Superior temporal gyrus (tissue), 1 donor: ENCODE data around the gene THPO.

ENCODE experiments used
- DNase-seq: peaks from one replicate; pipeline ENCODE4 v3.0.0-alpha.2; 2016; ENCODE audit errors: extremely low spot score

Gene THPO

DNA sequence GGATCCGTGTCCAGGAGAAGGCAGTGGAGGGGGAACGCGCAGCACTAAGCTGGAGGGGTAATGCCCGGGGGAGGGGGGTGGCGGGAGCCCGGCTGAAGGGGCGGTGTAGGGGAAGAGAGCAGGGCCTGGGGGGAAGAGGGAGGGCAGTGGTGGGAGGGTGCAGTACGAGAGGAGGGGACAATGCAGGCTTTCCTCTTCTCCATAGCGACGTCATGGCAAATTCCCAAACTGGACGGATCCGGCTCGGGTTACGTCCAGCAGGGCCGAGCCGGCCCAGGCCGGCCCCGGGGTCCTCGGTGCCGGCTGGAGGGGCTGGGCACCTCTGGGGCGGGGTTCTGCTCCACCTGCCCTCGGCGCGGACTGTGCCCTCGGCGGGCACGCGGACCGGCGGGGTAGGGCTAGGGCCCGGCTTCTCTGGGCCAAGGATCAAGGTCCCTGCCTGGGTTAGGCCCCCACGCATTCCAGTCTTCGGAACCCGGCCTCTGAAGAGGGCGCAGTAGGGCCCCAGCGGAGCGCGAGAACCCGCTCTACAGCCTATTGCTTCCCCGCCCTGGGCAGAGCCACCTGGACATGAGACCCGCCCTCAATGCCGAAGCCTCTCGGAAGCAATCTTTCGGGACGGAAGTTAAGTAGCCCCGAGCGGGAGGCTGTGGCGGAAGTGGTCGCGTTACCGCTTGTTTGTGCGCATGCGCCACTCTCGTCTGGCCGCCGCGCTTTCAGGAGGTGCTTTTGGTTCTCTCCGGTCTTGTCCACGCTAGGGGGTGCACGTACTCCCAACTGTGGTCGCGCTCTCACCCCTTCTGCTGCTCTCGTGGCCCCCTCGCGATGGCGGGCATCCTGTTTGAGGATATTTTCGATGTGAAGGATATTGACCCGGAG, 15.1 kb downstream of the THPO start:
- DNase-seq, result peak; percentile 97

GRCh38 chr3:184361932-184362667, 15.9 kb downstream of the THPO start:
- DNase-seq, result peak; percentile 67

DNA sequence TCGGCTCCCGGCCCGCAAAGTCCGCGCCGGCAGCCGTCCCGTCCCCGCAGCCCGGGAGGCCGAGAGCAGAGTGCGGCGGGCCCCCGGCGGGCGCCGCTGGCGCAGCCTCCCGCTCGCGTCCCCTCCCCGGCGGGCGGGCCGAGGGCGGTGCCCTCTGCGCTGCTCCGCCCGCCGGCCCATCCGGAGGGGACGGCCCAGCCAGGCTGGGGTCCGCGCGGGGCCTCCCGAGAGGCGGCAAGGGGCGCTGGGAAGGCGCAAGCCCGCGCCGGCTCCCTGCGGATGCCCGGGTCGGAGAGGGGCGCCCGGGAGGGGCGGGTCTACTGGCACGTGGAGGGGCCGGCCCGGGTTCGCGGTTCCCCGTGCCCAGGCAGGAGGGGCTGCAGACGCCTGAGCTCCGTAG, 16.5 kb downstream of the THPO start, which contains the start of the genes CLCN2 and POLR2H:
Gene CLCN2 (minus strand): TSS at position 74 of the 400 bp plus-strand sequence. CDS start 126 bp downstream, outside the sequence.
Gene POLR2H (plus strand): TSS at position 179 of the 400 bp plus-strand sequence. CDS start 1,783 bp downstream, outside the sequence.
- peak; percentile 66 for DNase-seq

DNA sequence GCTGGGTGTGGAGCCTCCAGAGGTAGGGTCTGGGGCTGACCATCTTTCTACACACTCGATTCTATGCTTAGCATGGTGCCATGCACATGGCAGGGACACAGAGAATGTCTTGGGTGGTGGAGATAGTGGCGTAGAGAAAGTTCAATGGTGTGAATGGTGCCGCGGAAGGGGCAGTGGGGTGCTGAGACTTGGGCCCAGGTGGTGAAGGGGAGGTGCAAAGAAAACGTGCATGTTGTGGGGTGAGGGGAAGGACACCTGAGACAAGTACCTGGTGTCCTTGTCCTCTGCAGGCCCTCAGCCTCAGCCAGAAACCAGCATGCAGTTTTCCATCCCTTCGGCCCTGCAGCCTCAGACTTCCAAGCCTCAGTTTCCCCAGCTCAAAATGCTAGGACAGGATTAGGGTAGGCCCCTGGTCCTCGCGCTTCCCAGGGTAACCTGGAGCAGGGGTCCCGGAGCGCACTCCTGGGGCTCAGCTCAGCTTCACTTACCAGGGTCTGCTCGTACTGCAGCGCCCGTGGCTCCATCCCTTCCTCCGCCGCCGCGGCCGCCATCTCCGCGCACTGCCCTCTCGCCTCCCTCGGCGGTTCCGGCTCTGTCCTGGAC, 17.0 kb downstream of the THPO start:
- DNase-seq, result peak; percentile 16

DNA sequence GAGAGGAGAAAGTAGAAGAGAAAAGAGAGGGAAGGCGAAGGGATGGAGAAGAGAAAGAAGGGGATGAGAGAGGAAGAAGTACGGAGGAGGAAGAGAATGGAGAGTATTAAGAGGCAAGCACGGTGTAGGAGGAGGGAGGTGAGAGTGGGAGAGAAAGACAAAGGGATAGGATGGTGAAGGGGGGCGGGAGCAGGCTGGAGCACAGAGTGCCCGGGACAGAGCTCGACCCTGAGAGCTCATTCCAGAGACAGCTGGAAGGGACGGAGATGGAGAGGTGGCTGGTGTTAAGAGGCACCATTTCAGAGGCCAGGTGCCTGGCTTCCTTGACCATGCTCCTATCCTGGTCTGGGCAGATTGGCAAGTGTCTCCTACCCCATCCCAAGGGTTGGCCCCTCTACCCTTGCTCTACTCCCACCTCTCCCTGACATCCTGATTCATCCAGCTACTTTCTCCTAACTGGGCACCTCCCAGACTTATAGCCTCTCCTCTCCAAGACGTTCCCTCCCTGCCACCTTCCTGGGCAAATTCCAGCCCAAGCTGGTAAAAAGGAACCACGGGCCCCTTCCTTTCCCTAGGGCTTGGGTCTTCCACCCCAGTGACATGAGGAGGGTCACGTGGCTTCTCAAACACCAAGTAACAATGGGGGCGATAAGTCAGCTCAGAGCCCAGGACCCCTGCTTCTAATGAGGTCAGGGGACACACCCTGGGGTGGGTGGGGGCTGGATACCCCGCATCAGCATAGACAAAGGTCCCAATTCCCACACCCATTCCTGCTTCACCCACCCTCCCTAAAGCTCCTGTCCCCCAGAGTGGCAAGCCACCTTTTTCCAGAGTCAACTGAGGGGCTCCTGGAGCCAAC, 17.7 kb downstream of the THPO start:
- no peak for DNase-seq

- DNase-seq, result no peak
These were observed 18.4 kb downstream of the THPO start for GRCh38 chr3:184359610-184360009.

DNA sequence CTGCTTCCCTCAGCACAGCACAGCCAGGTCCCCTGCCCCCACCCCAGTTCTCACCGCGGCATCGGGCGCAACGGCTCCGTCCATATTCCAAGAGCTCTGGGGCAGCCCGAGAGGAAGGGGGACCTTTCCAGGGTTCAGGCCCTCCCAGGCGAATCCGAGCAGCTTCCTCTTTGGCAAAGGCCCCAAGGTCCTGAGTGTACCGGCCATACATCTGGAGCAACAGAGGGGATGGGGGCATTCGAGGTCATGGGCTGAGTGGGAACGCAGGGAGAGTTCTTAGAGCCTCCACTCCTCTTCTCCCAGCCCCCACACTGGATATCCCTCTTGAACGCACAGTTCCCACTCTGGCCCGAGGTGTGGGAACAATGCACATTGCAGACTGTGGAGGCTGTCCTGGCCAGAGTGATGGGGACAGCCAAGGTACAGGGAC, 19.1 kb downstream of the THPO start:
- no peak for DNase-seq

GRCh38 chr3:184358124-184358767, 19.8 kb downstream of the THPO start:
- no peak for DNase-seq

DNA sequence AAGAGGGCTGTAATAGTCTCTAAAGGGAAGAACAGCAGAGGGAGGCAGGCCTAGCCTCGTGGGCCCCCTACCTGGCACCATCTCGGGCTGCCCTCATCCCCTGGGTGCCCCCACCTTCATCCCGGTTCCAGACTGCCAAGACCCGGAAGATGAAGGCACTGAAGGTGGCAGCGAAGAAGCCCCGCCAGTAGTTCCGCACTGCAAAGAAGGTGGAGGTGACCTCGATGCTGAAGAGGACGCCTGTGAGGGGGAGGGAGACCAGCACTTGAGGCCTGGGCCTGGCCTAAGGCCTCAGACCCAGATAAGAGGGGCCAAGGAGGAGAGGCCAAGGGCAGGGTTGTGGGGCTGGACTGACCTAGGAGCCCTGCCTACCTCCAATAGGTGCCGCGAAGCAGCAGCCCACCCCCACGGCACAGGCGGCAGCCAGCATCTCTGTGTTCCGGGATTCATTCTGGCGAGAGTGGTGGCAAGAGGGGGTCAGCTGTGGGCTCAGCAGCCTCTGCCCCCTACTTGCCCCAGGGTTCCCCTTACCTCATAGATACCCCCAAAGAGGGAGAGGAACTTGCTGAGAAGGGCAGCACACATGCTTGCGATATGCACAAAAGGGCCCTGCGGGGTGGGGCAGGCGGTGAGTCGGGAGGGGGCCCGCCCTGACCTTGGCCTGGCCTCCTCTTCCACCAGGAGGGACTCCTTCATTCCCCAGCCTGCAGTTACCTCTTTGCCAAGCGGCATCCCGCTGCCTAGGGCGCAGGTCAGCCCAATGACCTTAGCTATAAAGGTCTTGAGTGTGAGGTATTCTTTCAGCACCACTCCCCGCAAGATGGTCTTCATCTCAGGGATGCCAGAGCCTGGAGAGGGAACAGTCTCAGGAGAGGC, 20.5 kb downstream of the THPO start:
- DNase-seq, result no peak

- no peak for DNase-seq
These were observed 22.6 kb downstream of the THPO start for GRCh38 chr3:184355261-184356040.

- DNase-seq, result no peak
These were observed 23.3 kb downstream of the THPO start for GRCh38 chr3:184354754-184355153.

DNA sequence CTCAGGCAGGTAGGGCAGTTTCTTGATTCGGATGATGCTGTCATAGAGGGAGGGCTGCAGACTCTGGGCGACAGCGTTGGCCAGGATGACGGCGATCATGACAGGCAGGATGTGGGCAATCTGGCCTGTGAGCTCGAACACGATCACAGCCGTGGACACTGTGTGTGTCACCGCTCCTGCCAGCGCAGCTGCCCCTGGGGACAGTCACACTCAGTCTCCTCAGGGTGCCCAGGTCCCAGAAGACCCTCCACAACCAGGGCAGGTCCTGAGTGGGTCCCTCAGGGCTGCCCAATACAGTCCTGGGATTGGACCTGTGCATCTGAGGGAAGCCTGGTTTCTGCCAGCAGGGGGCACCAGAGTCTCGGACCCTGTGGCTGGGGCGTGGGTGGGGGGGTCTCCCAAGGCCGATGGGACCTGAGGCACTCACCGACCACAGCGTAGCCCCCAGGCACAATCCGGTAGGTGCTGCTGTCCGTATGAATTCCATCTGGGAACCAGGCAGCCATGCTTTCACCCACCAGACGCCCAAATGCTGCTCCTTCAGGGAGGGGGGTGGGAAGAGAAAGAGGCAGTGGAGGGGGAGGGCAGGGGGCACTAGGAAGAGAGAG, 23.8 kb downstream of the THPO start:
- no peak for DNase-seq

- DNase-seq, result no peak
These were observed 24.5 kb downstream of the THPO start for GRCh38 chr3:184353546-184353941.

- no peak for DNase-seq
These were observed 25.0 kb downstream of the THPO start for GRCh38 chr3:184352897-184353545.

GRCh38 chr3:184352149-184352785, 25.7 kb downstream of the THPO start:
- DNase-seq, result no peak

DNA sequence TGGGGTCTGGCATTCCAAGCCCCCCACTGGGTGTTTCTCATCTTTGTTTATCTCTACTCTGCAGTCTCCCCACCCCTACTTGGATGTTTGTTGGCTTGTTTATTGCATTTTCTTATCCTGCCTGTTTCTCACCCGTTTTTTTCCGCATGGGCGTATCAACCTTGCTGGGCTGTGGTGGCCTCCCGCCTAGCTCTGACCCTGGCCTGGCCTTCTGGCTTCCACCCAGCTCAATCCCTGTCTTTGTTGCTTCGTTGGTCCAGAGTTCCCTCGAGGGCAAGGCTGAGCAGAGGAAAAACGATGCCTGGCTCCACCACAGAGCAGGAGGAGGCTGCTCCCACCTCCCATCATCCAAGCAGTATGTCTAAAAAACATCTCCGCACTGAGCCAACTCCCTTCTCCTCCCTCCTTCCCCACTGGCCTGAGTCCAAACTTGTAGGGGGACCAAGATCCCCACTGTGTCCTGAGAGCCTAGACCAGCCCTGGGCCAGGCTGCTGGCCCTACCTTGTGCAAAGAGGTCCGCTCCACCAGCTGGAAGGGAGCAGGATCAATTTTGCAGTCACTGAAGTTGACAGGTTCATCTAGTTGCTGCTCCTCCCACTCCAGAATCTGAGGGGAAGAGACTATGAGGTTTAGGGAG, 26.4 kb downstream of the THPO start:
- DNase-seq, result no peak

GRCh38 chr3:184350618-184351017, 27.4 kb downstream of the THPO start:
- no peak for DNase-seq
